Fibroblast of lung (primary cell): Measurements from ENCODE around the gene OR14A16. TPM values are rescaled to one million over a fixed set of nuclear protein-coding genes. Genes with fewer than 3 reads are reported as not detected.

ENCODE experiments used
- DNase-seq, 2 donors: peaks; one replicate each; pipeline versions ENCODE4 v3.0.0 to v3.0.0-alpha.2; 2010; ENCODE audit warnings: low read depth in 2 of 2
- H2AFZ ChIP-seq: 2 replicates; pipeline ENCODE4 v1.5.1; 2012; ENCODE audit warnings: low read length, control low read depth, inconsistent platforms
- H3K27ac ChIP-seq: 2 replicates; pipeline ENCODE4 v1.5.1; 2011; ENCODE audit warnings: low read length, control low read depth; ENCODE audit not compliant: insufficient read depth
- H3K27me3 ChIP-seq: 2 replicates; pipeline ENCODE4 v1.5.1; 2011; ENCODE audit warnings: mild to moderate bottlenecking, low read length; ENCODE audit not compliant: control insufficient read depth, insufficient read depth
- H3K36me3 ChIP-seq: 2 replicates; pipeline ENCODE4 v1.5.1; 2011; ENCODE audit warnings: low read length; ENCODE audit not compliant: control insufficient read depth, insufficient read depth
- H3K4me1 ChIP-seq: 2 replicates; pipeline ENCODE4 v1.5.1; 2011; ENCODE audit warnings: low read length; ENCODE audit not compliant: control insufficient read depth, insufficient read depth; ENCODE audit errors: extremely low read depth
- H3K4me2 ChIP-seq: 2 replicates; pipeline ENCODE4 v1.5.1; 2011; ENCODE audit warnings: low read length, control low read depth; ENCODE audit not compliant: insufficient read depth; ENCODE audit errors: extremely low read depth
- H3K4me3 ChIP-seq, 4 experiments: fragments of 200-600 bp in 1 of 4; sonication (generic) in 1 of 4; replicated peaks in 1 of 4; 2 replicates each; pipeline ENCODE4 v1.5.1; 2011 to 2016; ENCODE audit warnings: low read length in 4 of 4, low read depth in 3 of 4, mild to moderate bottlenecking in 3 of 4, control low read depth in 2 of 4, inconsistent platforms in 1 of 4, mixed read lengths in 1 of 4; ENCODE audit not compliant: insufficient read depth in 1 of 4; ENCODE audit errors: control extremely low read depth in 1 of 4
- H3K79me2 ChIP-seq: 2 replicates; pipeline ENCODE4 v1.5.1; 2012; ENCODE audit warnings: mild to moderate bottlenecking, low read length, inconsistent platforms; ENCODE audit not compliant: control insufficient read depth, insufficient read depth
- H3K9ac ChIP-seq: 2 replicates; pipeline ENCODE4 v1.5.1; 2011; ENCODE audit warnings: mild to moderate bottlenecking, low read length, control low read depth; ENCODE audit not compliant: insufficient read depth
- H3K9me3 ChIP-seq: 2 replicates; pipeline ENCODE4 v1.5.1; 2012; ENCODE audit warnings: low read depth, low read length; ENCODE audit not compliant: control insufficient read depth, insufficient read depth
- H4K20me1 ChIP-seq: 2 replicates; pipeline ENCODE4 v1.5.1; 2011; ENCODE audit warnings: low read length; ENCODE audit not compliant: control insufficient read depth, insufficient read depth; ENCODE audit errors: extremely low read depth
- EZH2 ChIP-seq: IDR thresholded peaks from 2 replicates; pipeline ENCODE4 v1.5.1; 2012; ENCODE audit warnings: low read length, control low read depth, mild to moderate bottlenecking; ENCODE audit errors: missing control alignments
- polyA plus RNA-seq, 2 donors: library from polyadenylated mRNA; depleted of rRNA in 1 of 2; stranded (reverse) in 1 of 2; unstranded in 1 of 2; fragments of >200 nt; gene quantifications; 2 replicates each; pipeline ENCODE4 v1.2.1, GENCODE V29; 2011 to 2012; ENCODE audit warnings: missing spikeins in 1 of 2
- total RNA-seq: library from RNA; depleted of rRNA; stranded (reverse); fragments of >200 nt; gene quantifications from 2 replicates; pipeline ENCODE4 v1.2.1, GENCODE V29; 2014
- TF ChIP-seq, protein P1 (sequence below), 2 donors: IDR thresholded peaks in 1 of 2; conservative IDR thresholded peaks in 1 of 2; 1 replicate in 1 of 2; 2 replicates in 1 of 2; pipeline ENCODE4 v1.5.1; 2011 to 2012; ENCODE audit warnings: low read length in 2 of 2, control low read depth in 1 of 2, inconsistent platforms in 1 of 2, low read depth in 1 of 2, mild to moderate bottlenecking in 1 of 2

The OR14A16 gene
- total and polyA plus RNA-seq, 2 donors (not counting 1 experiment from before 2014, with no cell fraction given) = not detected

DNA sequence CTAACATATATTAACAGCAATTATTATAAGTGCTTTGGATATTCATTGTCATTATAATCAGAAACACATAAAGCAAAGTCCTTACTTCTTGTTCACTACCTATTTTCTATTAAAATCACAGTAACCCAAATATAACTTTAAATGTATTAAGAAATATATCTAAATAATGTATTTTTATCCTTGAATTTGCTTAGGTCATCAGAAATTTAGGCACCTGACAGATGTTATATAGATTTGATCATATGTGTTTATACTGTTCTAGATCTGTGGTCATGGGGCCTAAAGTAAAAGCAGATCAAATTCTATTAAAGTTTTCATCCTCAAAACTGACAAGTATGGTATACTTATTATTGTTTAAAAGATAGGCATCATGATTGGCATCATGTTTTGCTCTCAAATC is 54.3 kb downstream of the OR14A16 start:
- TF ChIP-seq, protein P1, sequence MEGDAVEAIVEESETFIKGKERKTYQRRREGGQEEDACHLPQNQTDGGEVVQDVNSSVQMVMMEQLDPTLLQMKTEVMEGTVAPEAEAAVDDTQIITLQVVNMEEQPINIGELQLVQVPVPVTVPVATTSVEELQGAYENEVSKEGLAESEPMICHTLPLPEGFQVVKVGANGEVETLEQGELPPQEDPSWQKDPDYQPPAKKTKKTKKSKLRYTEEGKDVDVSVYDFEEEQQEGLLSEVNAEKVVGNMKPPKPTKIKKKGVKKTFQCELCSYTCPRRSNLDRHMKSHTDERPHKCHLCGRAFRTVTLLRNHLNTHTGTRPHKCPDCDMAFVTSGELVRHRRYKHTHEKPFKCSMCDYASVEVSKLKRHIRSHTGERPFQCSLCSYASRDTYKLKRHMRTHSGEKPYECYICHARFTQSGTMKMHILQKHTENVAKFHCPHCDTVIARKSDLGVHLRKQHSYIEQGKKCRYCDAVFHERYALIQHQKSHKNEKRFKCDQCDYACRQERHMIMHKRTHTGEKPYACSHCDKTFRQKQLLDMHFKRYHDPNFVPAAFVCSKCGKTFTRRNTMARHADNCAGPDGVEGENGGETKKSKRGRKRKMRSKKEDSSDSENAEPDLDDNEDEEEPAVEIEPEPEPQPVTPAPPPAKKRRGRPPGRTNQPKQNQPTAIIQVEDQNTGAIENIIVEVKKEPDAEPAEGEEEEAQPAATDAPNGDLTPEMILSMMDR (conservative IDR thresholded peaks at IDR 0.05 in 1 of 2, IDR thresholded peaks at IDR 0.05 in 1 of 2; ENCODE audit: low read depth in 1 of 2, low read length in 2 of 2) = no peak
- TF ChIP-seq EZH2 = no peak
- Histone ChIP-seq H3K27me3 (no peaks in the 10 kb centered on the region), H3K4me2 (no peak overlapping the region), H3K9ac (no peak overlapping the region), H3K9me3 (no peaks in the 10 kb centered on the region), H4K20me1 (no peaks in the 10 kb centered on the region), H3K36me3 (no peaks in the 10 kb centered on the region), H2AFZ (no peak overlapping the region), H3K4me3 (no peak overlapping the region), H3K4me1 (no peaks in the 10 kb centered on the region), H3K79me2 (no peaks in the 10 kb centered on the region), H3K27ac (no peak overlapping the region)
- no peak for DNase-seq

Other genes with a start within 250 kb of the OR14A16 start
- not detected in 2 replicates for gene OR2G2, start 235.8 kb downstream of the OR14A16 start, total RNA-seq
- gene OR2G2, start 235.8 kb downstream of the OR14A16 start, polyA plus RNA-seq = not detected in 2 replicates
- not detected in 2 replicates for gene OR2G3, start 218.5 kb downstream of the OR14A16 start, total RNA-seq
- not detected in 2 replicates for gene OR2G3, start 218.5 kb downstream of the OR14A16 start, polyA plus RNA-seq
- not detected in 2 replicates for gene OR13G1, start 144.4 kb downstream of the OR14A16 start, total RNA-seq
- gene OR13G1, start 144.4 kb downstream of the OR14A16 start, polyA plus RNA-seq = not detected in 2 replicates
- gene OR6F1, start 107.5 kb downstream of the OR14A16 start, total RNA-seq = not detected in 2 replicates
- gene OR6F1, start 107.5 kb downstream of the OR14A16 start, polyA plus RNA-seq = not detected in 2 replicates
- not detected in 2 replicates for gene OR14K1, start 85.5 kb downstream of the OR14A16 start, total RNA-seq
- gene OR14K1, start 85.5 kb downstream of the OR14A16 start, polyA plus RNA-seq = not detected in 2 replicates
- gene OR14A2, start 76.0 kb downstream of the OR14A16 start, total RNA-seq = not detected in 2 replicates
- not detected in 2 replicates for gene OR14A2, start 76.0 kb downstream of the OR14A16 start, polyA plus RNA-seq
- gene OR1C1, start 63.6 kb downstream of the OR14A16 start, total RNA-seq = not detected in 2 replicates
- not detected in 2 replicates for gene OR1C1, start 63.6 kb downstream of the OR14A16 start, polyA plus RNA-seq
- not detected in 2 replicates for gene OR11L1, start 17.8 kb upstream of the OR14A16 start, total RNA-seq
- not detected in 2 replicates for gene OR11L1, start 17.8 kb upstream of the OR14A16 start, polyA plus RNA-seq
- under 0.01 and 0.50 TPM in 2 replicates for gene TRIM58, start 33.1 kb upstream of the OR14A16 start, total RNA-seq
- 0.47 and 3.5 TPM in 2 replicates for gene TRIM58, start 33.1 kb upstream of the OR14A16 start, polyA plus RNA-seq
- not detected in 2 replicates for gene OR2W3, start 71.5 kb upstream of the OR14A16 start, total RNA-seq
- gene OR2W3, start 71.5 kb upstream of the OR14A16 start, polyA plus RNA-seq = 0.42 and 3.2 TPM in 2 replicates
- not detected in 2 replicates for gene OR2T8, start 96.1 kb upstream of the OR14A16 start, total RNA-seq
- 0.09 TPM in 1 of 2 replicates, not detected in the other for gene OR2T8, start 96.1 kb upstream of the OR14A16 start, polyA plus RNA-seq
- not detected in 2 replicates for gene OR2AJ1, start 100.8 kb upstream of the OR14A16 start, total RNA-seq
- gene OR2AJ1, start 100.8 kb upstream of the OR14A16 start, polyA plus RNA-seq = not detected in 2 replicates
- 0.17 TPM in 1 of 2 replicates, not detected in the other for gene OR2L8, start 124.7 kb upstream of the OR14A16 start, total RNA-seq
- not detected in 2 replicates for gene OR2L8, start 124.7 kb upstream of the OR14A16 start, polyA plus RNA-seq
- not detected in 2 replicates for gene OR2AK2, start 141.1 kb upstream of the OR14A16 start, total RNA-seq
- gene OR2AK2, start 141.1 kb upstream of the OR14A16 start, polyA plus RNA-seq = not detected in 2 replicates
- gene OR2L5, start 189.5 kb upstream of the OR14A16 start, total RNA-seq = not detected in 2 replicates
- not detected in 2 replicates for gene OR2L5, start 189.5 kb upstream of the OR14A16 start, polyA plus RNA-seq
- gene OR2L2, start 206.0 kb upstream of the OR14A16 start, total RNA-seq = under 0.01 TPM in 1 of 2 replicates, not detected in the other
- gene OR2L2, start 206.0 kb upstream of the OR14A16 start, polyA plus RNA-seq = 0.03 TPM in 1 of 2 replicates, not detected in the other
- under 0.01 TPM in 1 of 2 replicates, not detected in the other for gene OR2L3, start 222.7 kb upstream of the OR14A16 start, total RNA-seq
- not detected in 2 replicates for gene OR2L3, start 222.7 kb upstream of the OR14A16 start, polyA plus RNA-seq